Measurements from ENCODE around the gene LIMK2. TPM values are rescaled to one million over a fixed set of nuclear protein-coding genes. Genes with fewer than 3 reads are reported as not detected.

The LIMK2 gene
- total RNA-seq, 1 experiment from 2014 or later = 27.9 TPM

GRCh38 chr22:31300896-31301295 is 88.8 kb downstream of the LIMK2 start:
- no TSS peak for BruUV-seq (replicated peaks)
- CTCF ChIA-PET = interaction anchor here (0.5 to 1.9 kb wide), 2 partner anchors 12 to 338 kb away, joined by 4 to 6 read pairs; no protein-coding TSS in a partner anchor
- Histone ChIP-seq H3K27ac (ENCODE audit: low read depth, low read length, poor library complexity, severe bottlenecking) (no peak overlapping the region), H3K27me3 (replicated peaks; ENCODE audit: insufficient read depth, low read depth, low read length, poor library complexity) (no peaks in the 10 kb centered on the region), H3K36me3 (ENCODE audit: insufficient read depth, low read length, poor library complexity, severe bottlenecking) (no peaks in the 10 kb centered on the region), H3K4me3 (ENCODE audit: low read depth, low read length, poor library complexity, severe bottlenecking) (no peak overlapping the region), H3K4me1 (ENCODE audit: insufficient read depth, low read length, poor library complexity, severe bottlenecking) (peaks cover 13% of the 10 kb centered on the region), H3K9me3 (ENCODE audit: low read depth, low read length, poor library complexity, severe bottlenecking) (no peaks in the 10 kb centered on the region)
- DNase-seq (ENCODE audit: low spot score) = no peak
- POLR2A ChIA-PET (ENCODE audit: low non-redundant PET) = no interaction called here
- no peak for TF ChIP-seq EZH2 (IDR thresholded peaks at IDR 0.05; ENCODE audit: borderline replicate concordance, low read depth, low read length, poor library complexity, severe bottlenecking)
- no peak for TF ChIP-seq CTCF (conservative IDR thresholded peaks at IDR 0.05; ENCODE audit: low read depth, low read length)
- intact Hi-C loops (cut with micrococcal nuclease; ENCODE audit: unreplicated experiment) = no loop called here

DNA sequence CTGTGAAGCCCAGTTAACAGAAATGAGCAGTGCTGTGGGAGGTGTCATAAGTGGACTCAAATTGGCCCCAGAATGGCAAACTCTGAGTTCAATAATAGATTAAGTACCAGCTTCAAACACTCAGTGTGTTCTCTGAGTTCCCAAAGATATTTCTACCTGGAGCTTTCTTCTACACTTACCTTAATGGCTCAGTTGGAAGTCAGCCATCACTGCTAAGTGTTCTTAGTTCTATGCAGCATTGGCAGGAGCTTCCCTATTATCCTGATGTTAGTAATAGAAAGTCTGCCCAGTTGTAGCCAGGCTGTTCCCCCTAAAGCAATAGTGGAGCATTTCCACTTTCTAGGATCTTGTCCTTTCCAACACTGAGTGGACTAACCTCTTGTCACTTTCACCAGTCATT is 89.9 kb downstream of the LIMK2 start:
- no TSS peak for BruUV-seq (replicated peaks)

DNA sequence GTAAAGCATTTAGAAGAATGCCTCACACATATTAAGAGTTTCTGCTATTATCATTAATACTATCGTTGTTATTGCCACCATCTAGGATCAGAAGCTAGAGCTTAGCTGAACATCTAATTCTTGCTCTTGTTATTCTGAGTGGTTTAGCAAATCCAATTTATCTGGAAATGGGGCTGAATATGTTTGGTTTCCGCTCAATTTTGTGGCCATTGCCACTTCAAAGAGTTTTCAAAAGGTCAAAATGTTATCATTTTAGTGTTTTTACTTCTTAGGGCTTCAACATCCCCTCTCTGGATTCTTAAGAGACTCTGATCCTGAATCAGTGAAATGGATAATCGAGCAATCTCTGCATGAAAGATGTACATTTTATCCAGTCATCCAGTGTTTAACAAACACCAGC is 90.4 kb downstream of the LIMK2 start:
- H3K27ac ChIP-seq (ENCODE audit: low read depth, low read length, poor library complexity, severe bottlenecking) = no peak overlapping the region
- H3K27me3 ChIP-seq (replicated peaks; ENCODE audit: insufficient read depth, low read depth, low read length, poor library complexity) = no peaks in the 10 kb centered on the region
- ChIA-PET CTCF (no interaction called here), POLR2A (ENCODE audit: low non-redundant PET) (no interaction called here)
- no peak overlapping the region for H3K4me3 ChIP-seq (ENCODE audit: low read depth, low read length, poor library complexity, severe bottlenecking)
- no peaks in the 10 kb centered on the region for H3K36me3 ChIP-seq (ENCODE audit: insufficient read depth, low read length, poor library complexity, severe bottlenecking)
- TF ChIP-seq EZH2 (IDR thresholded peaks at IDR 0.05; ENCODE audit: borderline replicate concordance, low read depth, low read length, poor library complexity, severe bottlenecking) (no peak), CTCF (conservative IDR thresholded peaks at IDR 0.05; ENCODE audit: low read depth, low read length) (no peak)
- no peaks in the 10 kb centered on the region for H3K4me1 ChIP-seq (ENCODE audit: insufficient read depth, low read length, poor library complexity, severe bottlenecking)
- intact Hi-C loops (cut with micrococcal nuclease; ENCODE audit: unreplicated experiment) = no loop called here
- H3K9me3 ChIP-seq (ENCODE audit: low read depth, low read length, poor library complexity, severe bottlenecking) = no peaks in the 10 kb centered on the region
- no TSS peak for BruUV-seq (replicated peaks)
- no peak for DNase-seq (ENCODE audit: low spot score)

More for the DNA sequence above, 89.9 kb downstream of the LIMK2 start:
- no peak overlapping the region for H3K27ac ChIP-seq (ENCODE audit: low read depth, low read length, poor library complexity, severe bottlenecking)
- no peak for TF ChIP-seq CTCF (conservative IDR thresholded peaks at IDR 0.05; ENCODE audit: low read depth, low read length)
- no peak for TF ChIP-seq EZH2 (IDR thresholded peaks at IDR 0.05; ENCODE audit: borderline replicate concordance, low read depth, low read length, poor library complexity, severe bottlenecking)
- no peak for DNase-seq (ENCODE audit: low spot score)
- H3K27me3 ChIP-seq (replicated peaks; ENCODE audit: insufficient read depth, low read depth, low read length, poor library complexity) = no peaks in the 10 kb centered on the region
- no peaks in the 10 kb centered on the region for H3K36me3 ChIP-seq (ENCODE audit: insufficient read depth, low read length, poor library complexity, severe bottlenecking)
- intact Hi-C loops (cut with micrococcal nuclease; ENCODE audit: unreplicated experiment) = no loop called here
- peaks cover 1% of the 10 kb centered on the region for H3K4me1 ChIP-seq (ENCODE audit: insufficient read depth, low read length, poor library complexity, severe bottlenecking)
- H3K9me3 ChIP-seq (ENCODE audit: low read depth, low read length, poor library complexity, severe bottlenecking) = no peaks in the 10 kb centered on the region
- CTCF ChIA-PET = no interaction called here
- no peak overlapping the region for H3K4me3 ChIP-seq (ENCODE audit: low read depth, low read length, poor library complexity, severe bottlenecking)
- POLR2A ChIA-PET (ENCODE audit: low non-redundant PET) = no interaction called here
